ENCODE data around the gene BRD1. TPM values are rescaled to one million over a fixed set of nuclear protein-coding genes. Genes with fewer than 3 reads are reported as not detected.

The BRD1 gene
- total RNA-seq, 1 donor, result 23.5 TPM

DNA sequence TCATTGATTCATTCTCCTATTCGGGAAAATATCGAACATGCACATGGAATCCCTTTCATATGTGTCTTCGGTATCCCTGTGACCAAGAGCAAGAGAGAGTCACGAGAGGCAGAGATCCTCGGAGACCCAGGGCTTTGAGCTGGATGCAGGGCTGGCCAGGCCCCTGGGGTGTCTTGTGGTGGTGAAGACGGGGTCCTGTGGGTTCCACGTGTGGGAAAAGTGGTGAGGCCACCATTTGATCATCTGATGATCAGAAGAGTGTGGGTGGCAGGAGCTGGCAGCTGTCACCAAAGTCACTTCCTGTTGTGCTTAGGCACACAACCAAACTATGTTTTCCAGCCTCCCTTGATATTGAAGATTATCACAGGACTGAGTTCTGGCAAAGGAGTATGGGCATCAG lies 94.0 kb downstream of the BRD1 start:
- DNase-seq (ENCODE audit: insufficient read length, low spot score, missing footprints), result no peak
- Histone ChIP-seq H3K79me2 (ENCODE audit: insufficient read depth, low read length) (no peaks in the 10 kb centered on the region), H3K9me3 (ENCODE audit: low read depth, low read length) (no peaks in the 10 kb centered on the region), H3K4me1 (ENCODE audit: insufficient read depth, low read length) (no peaks in the 10 kb centered on the region), H2AFZ (ENCODE audit: low read length) (no peak overlapping the region), H3K27ac (ENCODE audit: low read depth, low read length) (no peak overlapping the region), H3K4me2 (ENCODE audit: insufficient read depth, low read length) (no peak overlapping the region), H3K36me3 (ENCODE audit: insufficient read depth, low read length) (no peaks in the 10 kb centered on the region), H4K20me1 (ENCODE audit: insufficient read depth, low read length) (no peaks in the 10 kb centered on the region), H3K4me3 (ENCODE audit: insufficient read depth, low read length) (no peak overlapping the region), H3K27me3 (ENCODE audit: insufficient read depth, low read length) (no peaks in the 10 kb centered on the region)
- TF ChIP-seq CTCF (IDR thresholded peaks at IDR 0.05; ENCODE audit: extremely low read depth, low read depth, low read length), result no peak

GRCh38 chr22:49730656-49731055 lies 97.0 kb downstream of the BRD1 start:
- no peak for DNase-seq (ENCODE audit: insufficient read length, low spot score, missing footprints)
- Histone ChIP-seq H3K4me2 (ENCODE audit: insufficient read depth, low read length) (no peak overlapping the region), H2AFZ (ENCODE audit: low read length) (no peak overlapping the region), H3K79me2 (ENCODE audit: insufficient read depth, low read length) (no peaks in the 10 kb centered on the region), H3K27me3 (ENCODE audit: insufficient read depth, low read length) (no peaks in the 10 kb centered on the region), H3K4me3 (ENCODE audit: insufficient read depth, low read length) (no peak overlapping the region), H3K9me3 (ENCODE audit: low read depth, low read length) (no peaks in the 10 kb centered on the region), H3K36me3 (ENCODE audit: insufficient read depth, low read length) (no peaks in the 10 kb centered on the region), H3K27ac (ENCODE audit: low read depth, low read length) (no peak overlapping the region), H3K4me1 (ENCODE audit: insufficient read depth, low read length) (no peaks in the 10 kb centered on the region), H4K20me1 (ENCODE audit: insufficient read depth, low read length) (no peaks in the 10 kb centered on the region)
- no peak for TF ChIP-seq CTCF (IDR thresholded peaks at IDR 0.05; ENCODE audit: extremely low read depth, low read depth, low read length)

- no peak overlapping the region for H2AFZ ChIP-seq (ENCODE audit: low read length)
- no peak overlapping the region for H3K4me2 ChIP-seq (ENCODE audit: insufficient read depth, low read length)
- H3K79me2 ChIP-seq (ENCODE audit: insufficient read depth, low read length), result no peaks in the 10 kb centered on the region
- H4K20me1 ChIP-seq (ENCODE audit: insufficient read depth, low read length), result no peaks in the 10 kb centered on the region
- peaks cover 6% of the 10 kb centered on the region for H3K27me3 ChIP-seq (ENCODE audit: insufficient read depth, low read length)
- no peak for TF ChIP-seq CTCF (IDR thresholded peaks at IDR 0.05; ENCODE audit: extremely low read depth, low read depth, low read length)
- H3K36me3 ChIP-seq (ENCODE audit: insufficient read depth, low read length), result no peaks in the 10 kb centered on the region
- no peak overlapping the region for H3K4me3 ChIP-seq (ENCODE audit: insufficient read depth, low read length)
- H3K27ac ChIP-seq (ENCODE audit: low read depth, low read length), result no peak overlapping the region
- DNase-seq (ENCODE audit: insufficient read length, low spot score, missing footprints), result no peak
- no peaks in the 10 kb centered on the region for H3K4me1 ChIP-seq (ENCODE audit: insufficient read depth, low read length)
- no peaks in the 10 kb centered on the region for H3K9me3 ChIP-seq (ENCODE audit: low read depth, low read length)
Observed at GRCh38 chr22:49728570-49729271, 99.0 kb downstream of the BRD1 start.

DNA sequence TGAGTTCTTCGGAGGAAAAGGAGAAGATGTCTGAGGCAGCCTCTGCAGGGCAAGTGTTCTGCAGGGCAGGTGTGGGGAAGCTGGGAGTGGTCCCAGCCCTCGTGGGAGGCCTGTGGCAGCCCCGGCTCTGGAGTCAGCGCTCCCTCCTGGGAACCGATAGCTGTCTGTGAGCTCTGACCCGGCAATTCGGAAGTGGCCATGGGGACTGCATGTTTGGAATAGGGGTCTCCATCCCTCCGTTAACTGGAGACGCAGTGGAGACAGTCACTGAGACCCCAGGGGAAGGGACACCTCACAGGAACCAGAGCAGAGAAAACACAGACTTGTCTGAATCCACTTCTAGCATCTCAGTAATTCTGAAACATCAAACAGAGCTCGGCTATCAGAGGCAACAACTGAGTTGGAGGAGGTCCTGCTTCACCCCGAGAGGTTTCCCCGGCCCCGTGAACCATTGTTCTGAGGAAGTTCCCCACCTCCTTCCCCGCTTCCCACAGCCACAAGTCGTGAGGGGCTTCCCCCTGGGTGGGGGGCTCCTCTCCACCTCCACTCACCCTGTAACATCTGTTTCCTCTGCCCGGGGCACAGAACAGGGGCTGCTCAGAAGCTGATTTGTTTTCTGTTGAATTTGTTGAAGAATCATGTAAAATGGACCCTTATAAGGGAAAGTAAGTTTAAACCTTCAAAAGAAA lies 99.6 kb downstream of the BRD1 start:
- TF ChIP-seq CTCF (IDR thresholded peaks at IDR 0.05; ENCODE audit: extremely low read depth, low read depth, low read length), result no peak
- no peak overlapping the region for H3K4me3 ChIP-seq (ENCODE audit: insufficient read depth, low read length)
- no peaks in the 10 kb centered on the region for H3K9me3 ChIP-seq (ENCODE audit: low read depth, low read length)
- no peak for DNase-seq (ENCODE audit: insufficient read length, low spot score, missing footprints)
- no peaks in the 10 kb centered on the region for H3K79me2 ChIP-seq (ENCODE audit: insufficient read depth, low read length)
- no peak overlapping the region for H3K27ac ChIP-seq (ENCODE audit: low read depth, low read length)
- H2AFZ ChIP-seq (ENCODE audit: low read length), result no peak overlapping the region
- no peaks in the 10 kb centered on the region for H3K4me1 ChIP-seq (ENCODE audit: insufficient read depth, low read length)
- no peak overlapping the region for H3K4me2 ChIP-seq (ENCODE audit: insufficient read depth, low read length)
- H4K20me1 ChIP-seq (ENCODE audit: insufficient read depth, low read length), result no peaks in the 10 kb centered on the region
- H3K27me3 ChIP-seq (ENCODE audit: insufficient read depth, low read length), result peaks cover 6% of the 10 kb centered on the region
- H3K36me3 ChIP-seq (ENCODE audit: insufficient read depth, low read length), result no peaks in the 10 kb centered on the region

Measured in osteoblast (primary cell).